Sigmoid colon (tissue), 4 donors: ENCODE results near the gene ACSM6.

ENCODE experiments used
- POLR2A ChIP-seq, 2 donors: fragments of 450-650 bp; IDR thresholded peaks; one replicate each; pipeline ENCODE4 v1.6.1; 2016; ENCODE audit warnings: antibody characterized with exemption in 2 of 2, mild to moderate bottlenecking in 2 of 2, moderate library complexity in 2 of 2
- POLR2AphosphoS5 ChIP-seq, 4 donors: sonication (generic); formaldehyde crosslinking; IDR thresholded peaks; one replicate each; pipeline ENCODE4 v1.6.1; 2017; ENCODE audit warnings: antibody characterized with exemption in 4 of 4
- TF ChIP-seq, protein P1 (sequence below), 4 experiments: fragments of 450-650 bp in 3 of 4; fragments of 200-600 bp in 1 of 4; IDR thresholded peaks; one replicate each; pipeline ENCODE4 v1.5.1; 2016 to 2019; ENCODE audit warnings: antibody characterized with exemption in 4 of 4, mild to moderate bottlenecking in 3 of 4, moderate library complexity in 2 of 4

DNA sequence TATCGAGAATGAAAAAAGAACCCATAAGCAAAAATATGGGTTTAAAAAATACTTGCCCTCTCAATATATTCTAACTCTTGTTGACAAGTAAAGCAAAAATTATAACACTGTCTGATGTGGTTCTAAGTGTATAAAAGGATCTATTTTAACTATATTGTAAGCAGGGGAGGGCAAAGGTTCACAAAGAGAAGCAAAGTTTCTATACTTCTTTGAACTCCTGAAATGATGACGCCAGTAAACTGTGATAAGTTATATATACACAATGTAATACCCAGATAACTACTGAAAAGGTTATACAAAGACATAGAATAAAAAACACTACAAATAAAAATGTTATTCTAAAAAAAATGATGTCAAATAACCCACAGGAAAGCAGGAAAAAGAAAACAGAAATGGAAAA lies 59.6 kb downstream of the ACSM6 start:
- TF ChIP-seq, protein P1, sequence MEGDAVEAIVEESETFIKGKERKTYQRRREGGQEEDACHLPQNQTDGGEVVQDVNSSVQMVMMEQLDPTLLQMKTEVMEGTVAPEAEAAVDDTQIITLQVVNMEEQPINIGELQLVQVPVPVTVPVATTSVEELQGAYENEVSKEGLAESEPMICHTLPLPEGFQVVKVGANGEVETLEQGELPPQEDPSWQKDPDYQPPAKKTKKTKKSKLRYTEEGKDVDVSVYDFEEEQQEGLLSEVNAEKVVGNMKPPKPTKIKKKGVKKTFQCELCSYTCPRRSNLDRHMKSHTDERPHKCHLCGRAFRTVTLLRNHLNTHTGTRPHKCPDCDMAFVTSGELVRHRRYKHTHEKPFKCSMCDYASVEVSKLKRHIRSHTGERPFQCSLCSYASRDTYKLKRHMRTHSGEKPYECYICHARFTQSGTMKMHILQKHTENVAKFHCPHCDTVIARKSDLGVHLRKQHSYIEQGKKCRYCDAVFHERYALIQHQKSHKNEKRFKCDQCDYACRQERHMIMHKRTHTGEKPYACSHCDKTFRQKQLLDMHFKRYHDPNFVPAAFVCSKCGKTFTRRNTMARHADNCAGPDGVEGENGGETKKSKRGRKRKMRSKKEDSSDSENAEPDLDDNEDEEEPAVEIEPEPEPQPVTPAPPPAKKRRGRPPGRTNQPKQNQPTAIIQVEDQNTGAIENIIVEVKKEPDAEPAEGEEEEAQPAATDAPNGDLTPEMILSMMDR (IDR thresholded peaks at IDR 0.05) = no peak
- no peak for TF ChIP-seq POLR2AphosphoS5 (IDR thresholded peaks at IDR 0.05)
- TF ChIP-seq POLR2A (IDR thresholded peaks at IDR 0.05) = no peak
